Suprapubic skin (tissue), 4 donors: ENCODE measurements around the gene CNTNAP3B. TPM values are rescaled to one million over a fixed set of nuclear protein-coding genes. Genes with fewer than 3 reads are reported as not detected.
"Not testable (repeated sequence)": the region's sequence is repeated elsewhere in the genome, so short reads cannot be mapped to it uniquely, and the experiment has no call there.

Source experiments
- DNase-seq, 2 donors: peaks; one replicate each; pipeline ENCODE4 v3.0.0-alpha.2; 2019; ENCODE audit warnings: low spot score in 2 of 2
- H3K27ac ChIP-seq: fragments of 200-600 bp; sonication (generic); one replicate; pipeline ENCODE4 v1.5.1; 2019
- H3K27me3 ChIP-seq: fragments of 200-600 bp; sonication (generic); one replicate; pipeline ENCODE4 v1.5.1; 2019
- H3K36me3 ChIP-seq: fragments of 200-600 bp; sonication (generic); one replicate; pipeline ENCODE4 v1.5.1; 2019
- H3K4me1 ChIP-seq: fragments of 200-600 bp; sonication (generic); one replicate; pipeline ENCODE4 v1.5.1; 2019
- H3K4me3 ChIP-seq: fragments of 200-600 bp; sonication (generic); one replicate; pipeline ENCODE4 v1.5.1; 2019; ENCODE audit warnings: mild to moderate bottlenecking
- H3K9me3 ChIP-seq: fragments of 200-600 bp; sonication (generic); one replicate; pipeline ENCODE4 v1.5.1; 2019
- WGBS: methylation state at CpG from one replicate; pipeline ENCODE4 v1.1.5; 2018; 5-methylcytosine and 5-hydroxymethylcytosine counted together
- total RNA-seq, 4 donors: library from RNA; depleted of rRNA; stranded (reverse); fragments of >200 nt; gene quantifications; one replicate each; pipeline ENCODE4 v1.1.0, GENCODE V29; 2016

Gene CNTNAP3B
- total RNA-seq, 4 donors from 2014 or later: 11.6 to 83.3 (median 23.6) TPM

- H3K4me1 ChIP-seq, DNase-seq, H3K9me3 ChIP-seq, H3K36me3 ChIP-seq, H3K27me3 ChIP-seq, H3K4me3 ChIP-seq, H3K27ac ChIP-seq: not testable (repeated sequence)
- 91% methylated on average over 8 of the region's 10 CpGs for WGBS
These were observed 84.7 kb downstream of the CNTNAP3B start for GRCh38 chr9:42044422-42045010.

- WGBS: no CpG with 5 or more reads among the region's 3 CpGs
- H3K4me1 ChIP-seq, H3K4me3 ChIP-seq: not testable (repeated sequence)
These were observed 95.7 kb downstream of the CNTNAP3B start for GRCh38 chr9:42033541-42033940.

GRCh38 chr9:42020639-42021038, 108.6 kb downstream of the CNTNAP3B start:
- not testable (repeated sequence) for H3K4me3 ChIP-seq

More at GRCh38 chr9:42033541-42033940, 95.7 kb downstream of the CNTNAP3B start:
- H3K9me3 ChIP-seq, H3K27ac ChIP-seq, DNase-seq, H3K36me3 ChIP-seq, H3K27me3 ChIP-seq: not testable (repeated sequence)

GRCh38 chr9:42018220-42018922, 110.9 kb downstream of the CNTNAP3B start:
- not testable (repeated sequence) for H3K36me3 ChIP-seq, H3K27ac ChIP-seq, H3K4me3 ChIP-seq, H3K4me1 ChIP-seq, H3K27me3 ChIP-seq, DNase-seq, H3K9me3 ChIP-seq
- WGBS: 90% methylated on average over 5 of the region's 7 CpGs

More at GRCh38 chr9:42020639-42021038, 108.6 kb downstream of the CNTNAP3B start:
- not testable (repeated sequence) for DNase-seq, H3K27ac ChIP-seq, H3K27me3 ChIP-seq, H3K4me1 ChIP-seq, H3K9me3 ChIP-seq, H3K36me3 ChIP-seq

GRCh38 chr9:42014317-42014716, 114.9 kb downstream of the CNTNAP3B start:
- DNase-seq, H3K4me3 ChIP-seq, H3K4me1 ChIP-seq, H3K27ac ChIP-seq, H3K9me3 ChIP-seq, H3K36me3 ChIP-seq, H3K27me3 ChIP-seq: not testable (repeated sequence)
- no CpG with 5 or more reads among the region's 9 CpGs for WGBS

- H3K4me1 ChIP-seq, DNase-seq, H3K9me3 ChIP-seq, H3K4me3 ChIP-seq, H3K27ac ChIP-seq, H3K36me3 ChIP-seq, H3K27me3 ChIP-seq: not testable (repeated sequence)
- no CpG with 5 or more reads among the region's 9 CpGs for WGBS
These were observed 137.6 kb downstream of the CNTNAP3B start for GRCh38 chr9:41991607-41992006.

- not testable (repeated sequence) for H3K9me3 ChIP-seq, H3K36me3 ChIP-seq, H3K4me3 ChIP-seq, H3K27ac ChIP-seq, DNase-seq, H3K27me3 ChIP-seq, H3K4me1 ChIP-seq
- WGBS: no CpG with 5 or more reads among the region's 2 CpGs
These were observed 149.0 kb downstream of the CNTNAP3B start for GRCh38 chr9:41980271-41980670.

GRCh38 chr9:41977965-41978600, 151.1 kb downstream of the CNTNAP3B start:
- not testable (repeated sequence) for H3K4me1 ChIP-seq, DNase-seq, H3K36me3 ChIP-seq, H3K4me3 ChIP-seq, H3K9me3 ChIP-seq, H3K27ac ChIP-seq, H3K27me3 ChIP-seq
- WGBS: no CpG with 5 or more reads among the region's 5 CpGs

- not testable (repeated sequence) for H3K36me3 ChIP-seq, H3K27me3 ChIP-seq, H3K4me3 ChIP-seq, H3K9me3 ChIP-seq, H3K4me1 ChIP-seq, H3K27ac ChIP-seq, DNase-seq
- 86% methylated on average over 9 of the region's 17 CpGs for WGBS
These were observed 154.3 kb downstream of the CNTNAP3B start for GRCh38 chr9:41974906-41975305.

- H3K4me1 ChIP-seq, H3K36me3 ChIP-seq, DNase-seq, H3K4me3 ChIP-seq, H3K9me3 ChIP-seq, H3K27me3 ChIP-seq, H3K27ac ChIP-seq: not testable (repeated sequence)
- WGBS: 40% methylated on average over 10 of the region's 43 CpGs
These were observed 176.2 kb downstream of the CNTNAP3B start for GRCh38 chr9:41953007-41953406.

GRCh38 chr9:41941738-41942137, 187.5 kb downstream of the CNTNAP3B start:
- H3K4me1 ChIP-seq, H3K4me3 ChIP-seq, H3K27me3 ChIP-seq, H3K27ac ChIP-seq, H3K9me3 ChIP-seq, H3K36me3 ChIP-seq, DNase-seq: not testable (repeated sequence)
- 68% methylated on average over 3 of the region's 3 CpGs for WGBS

GRCh38 chr9:41938143-41938542, 191.1 kb downstream of the CNTNAP3B start:
- not testable (repeated sequence) for H3K4me3 ChIP-seq, DNase-seq, H3K9me3 ChIP-seq, H3K27ac ChIP-seq, H3K4me1 ChIP-seq, H3K27me3 ChIP-seq, H3K36me3 ChIP-seq

- not testable (repeated sequence) for DNase-seq, H3K9me3 ChIP-seq, H3K4me1 ChIP-seq, H3K36me3 ChIP-seq, H3K27ac ChIP-seq, H3K4me3 ChIP-seq, H3K27me3 ChIP-seq
- WGBS: 65% methylated on average over 2 of the region's 3 CpGs
These were observed 193.5 kb downstream of the CNTNAP3B start for GRCh38 chr9:41935727-41936126.

GRCh38 chr9:41929172-41929571, 200.1 kb downstream of the CNTNAP3B start:
- H3K4me3 ChIP-seq: not testable (repeated sequence)
- WGBS: 95% methylated on average over 5 of the region's 6 CpGs

More at GRCh38 chr9:41929172-41929571, 200.1 kb downstream of the CNTNAP3B start:
- not testable (repeated sequence) for H3K27ac ChIP-seq, H3K9me3 ChIP-seq, H3K36me3 ChIP-seq, H3K4me1 ChIP-seq, H3K27me3 ChIP-seq, DNase-seq
